ENCODE measurements around the gene SF3A2.
A peak's percentile ranks its signal among the peaks of the same experiment; 100 is the strongest.

DNA sequence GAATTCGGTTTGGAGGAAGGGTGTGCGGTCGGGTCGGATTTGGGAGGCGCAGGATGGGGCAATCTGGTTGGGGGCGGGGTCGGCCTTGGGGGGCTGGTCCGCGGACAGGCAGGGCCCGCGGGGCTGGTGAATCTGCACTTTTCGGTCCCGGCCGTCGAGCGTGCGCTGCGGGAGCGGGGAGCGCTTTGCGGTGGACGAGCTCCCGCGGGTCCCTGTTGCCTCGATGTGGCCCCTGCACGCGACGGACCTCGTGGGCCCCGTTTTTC lies 33.5 kb downstream of the SF3A2 start:
- TF ChIP-seq, protein P1, sequence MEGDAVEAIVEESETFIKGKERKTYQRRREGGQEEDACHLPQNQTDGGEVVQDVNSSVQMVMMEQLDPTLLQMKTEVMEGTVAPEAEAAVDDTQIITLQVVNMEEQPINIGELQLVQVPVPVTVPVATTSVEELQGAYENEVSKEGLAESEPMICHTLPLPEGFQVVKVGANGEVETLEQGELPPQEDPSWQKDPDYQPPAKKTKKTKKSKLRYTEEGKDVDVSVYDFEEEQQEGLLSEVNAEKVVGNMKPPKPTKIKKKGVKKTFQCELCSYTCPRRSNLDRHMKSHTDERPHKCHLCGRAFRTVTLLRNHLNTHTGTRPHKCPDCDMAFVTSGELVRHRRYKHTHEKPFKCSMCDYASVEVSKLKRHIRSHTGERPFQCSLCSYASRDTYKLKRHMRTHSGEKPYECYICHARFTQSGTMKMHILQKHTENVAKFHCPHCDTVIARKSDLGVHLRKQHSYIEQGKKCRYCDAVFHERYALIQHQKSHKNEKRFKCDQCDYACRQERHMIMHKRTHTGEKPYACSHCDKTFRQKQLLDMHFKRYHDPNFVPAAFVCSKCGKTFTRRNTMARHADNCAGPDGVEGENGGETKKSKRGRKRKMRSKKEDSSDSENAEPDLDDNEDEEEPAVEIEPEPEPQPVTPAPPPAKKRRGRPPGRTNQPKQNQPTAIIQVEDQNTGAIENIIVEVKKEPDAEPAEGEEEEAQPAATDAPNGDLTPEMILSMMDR (IDR thresholded peaks at IDR 0.05; ENCODE audit: extremely low read depth in 1 of 2, insufficient read depth in 1 of 2, low read depth in 1 of 2, low read length in 2 of 2) = no peak
- TF ChIP-seq JUN (IDR thresholded peaks at IDR 0.05; ENCODE audit: borderline replicate concordance, insufficient read depth, insufficient read length, low read depth) (no peak), POLR2AphosphoS5 (IDR thresholded peaks at IDR 0.05; ENCODE audit: insufficient read depth, low read depth, low read length) (no peak), POLR2A (IDR thresholded peaks at IDR 0.05; ENCODE audit: low read depth, low read length) (peak; percentile 9), EZH2 (IDR thresholded peaks at IDR 0.05; ENCODE audit: borderline replicate concordance, low read depth, low read length, severe bottlenecking) (no peak), MYC (IDR thresholded peaks at IDR 0.05; ENCODE audit: low read depth, low read length) (no peak)
- TF ChIP-seq, protein P2, sequence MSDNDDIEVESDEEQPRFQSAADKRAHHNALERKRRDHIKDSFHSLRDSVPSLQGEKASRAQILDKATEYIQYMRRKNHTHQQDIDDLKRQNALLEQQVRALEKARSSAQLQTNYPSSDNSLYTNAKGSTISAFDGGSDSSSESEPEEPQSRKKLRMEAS (IDR thresholded peaks at IDR 0.05; ENCODE audit: insufficient read depth, insufficient read length) = no peak

Data from endothelial cell of umbilical vein (primary cell).